ENCODE results near the gene PSMC4. TPM values are rescaled to one million over a fixed set of nuclear protein-coding genes. Genes with fewer than 3 reads are reported as not detected.

Gene PSMC4
- total RNA-seq, 1 experiment from 2014 or later: 111 TPM

DNA sequence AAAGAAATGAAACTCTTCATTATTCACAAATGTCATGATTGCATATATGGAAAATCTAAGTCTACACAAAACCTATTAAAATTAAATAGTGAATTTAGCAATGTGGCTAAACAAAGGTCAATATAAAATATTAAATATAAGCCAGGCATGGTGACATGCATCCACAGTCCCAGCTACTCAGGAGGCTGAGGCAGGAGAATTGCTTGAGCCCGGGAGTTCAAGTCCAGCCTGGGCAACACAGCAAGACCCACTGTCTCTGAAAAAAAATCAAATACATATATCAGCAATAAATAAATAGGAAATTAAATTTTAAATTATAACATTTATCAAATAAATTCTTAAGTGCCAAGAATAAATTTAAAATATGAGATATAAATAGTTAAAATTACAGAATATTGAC is 11.9 kb downstream of the PSMC4 start:
- Mint-ChIP-seq H3K27me3 (ENCODE audit: low read depth) (no peaks in the 10 kb centered on the region), H3K27ac (no peak overlapping the region), H3K4me3 (no peak overlapping the region), H3K4me1 (no peaks in the 10 kb centered on the region), H3K36me3 (ENCODE audit: insufficient read depth in 1 of 3, low read depth in 3 of 3) (peaks cover 52 to 71% (median 71%) of the 10 kb centered on the region in 3 experiments), H3K9me3 (peaks cover 31 to 37% of the 10 kb centered on the region in 2 experiments)
- Histone ChIP-seq H3K23ac (ENCODE audit: insufficient read length, low read depth, low read length) (no peak overlapping the region), H4K20me1 (ENCODE audit: control insufficient read depth, insufficient read depth, insufficient read length) (no peaks in the 10 kb centered on the region), H3K4ac (ENCODE audit: low read depth, low read length) (no peak overlapping the region), H3K79me1 (ENCODE audit: insufficient read depth, low read depth, low read length, poor library complexity, severe bottlenecking) (peaks cover 3% of the 10 kb centered on the region), H4K91ac (ENCODE audit: insufficient read length, low read depth, low read length) (no peak overlapping the region), H3K79me2 (ENCODE audit: insufficient read depth, low read length) (no peaks in the 10 kb centered on the region; the same call in 1 of the 2 replicates), H3K56ac (ENCODE audit: insufficient read length, low read depth, low read length) (no peak overlapping the region), H3K23me2 (ENCODE audit: insufficient read length, low read depth, low read length, poor library complexity, severe bottlenecking) (no peaks in the 10 kb centered on the region), H3K27ac (ENCODE audit: insufficient read length, low read depth, low read length) (no peak overlapping the region), H2BK20ac (ENCODE audit: low read depth, low read length, poor library complexity, severe bottlenecking) (no peak overlapping the region), H3K14ac (ENCODE audit: insufficient read depth, low read length) (no peak overlapping the region), H3T11ph (ENCODE audit: low read length) (no peak overlapping the region), H2AFZ (ENCODE audit: low read length) (no peak overlapping the region), H2BK15ac (ENCODE audit: low read depth, low read length) (no peak overlapping the region), H4K5ac (ENCODE audit: insufficient read length, low read depth, low read length) (no peak overlapping the region), H3K4me1 (ENCODE audit: insufficient read depth, low read length) (no peaks in the 10 kb centered on the region), H3K27me3 (ENCODE audit: insufficient read depth, low read length) (no peaks in the 10 kb centered on the region), H3K9me3 (ENCODE audit: control insufficient read depth, low read depth, low read length) (no peaks in the 10 kb centered on the region), H2AK5ac (ENCODE audit: insufficient read length, low read length) (no peak overlapping the region), H2BK12ac (ENCODE audit: insufficient read length, low read depth, low read length) (no peak overlapping the region), H3K18ac (ENCODE audit: insufficient read length, low read depth, low read length) (no peak overlapping the region), H3K9ac (ENCODE audit: extremely low read depth, insufficient read length, low read length) (no peak overlapping the region), H3K4me2 (ENCODE audit: insufficient read depth, insufficient read length, low read length) (no peak overlapping the region), H2BK120ac (ENCODE audit: low read depth, low read length, poor library complexity, severe bottlenecking) (no peak overlapping the region), H2BK5ac (ENCODE audit: insufficient read length, low read length) (no peak overlapping the region), H4K8ac (replicated peaks; ENCODE audit: insufficient read length, low read depth, low read length) (no peak overlapping the region)
- DNase-seq: no peak
- WGBS (ENCODE audit: extremely low coverage, insufficient read length, low lambda C conversion rate): no CpG with 5 or more reads among the region's 1 CpG
- TF ChIP-seq, protein P1, sequence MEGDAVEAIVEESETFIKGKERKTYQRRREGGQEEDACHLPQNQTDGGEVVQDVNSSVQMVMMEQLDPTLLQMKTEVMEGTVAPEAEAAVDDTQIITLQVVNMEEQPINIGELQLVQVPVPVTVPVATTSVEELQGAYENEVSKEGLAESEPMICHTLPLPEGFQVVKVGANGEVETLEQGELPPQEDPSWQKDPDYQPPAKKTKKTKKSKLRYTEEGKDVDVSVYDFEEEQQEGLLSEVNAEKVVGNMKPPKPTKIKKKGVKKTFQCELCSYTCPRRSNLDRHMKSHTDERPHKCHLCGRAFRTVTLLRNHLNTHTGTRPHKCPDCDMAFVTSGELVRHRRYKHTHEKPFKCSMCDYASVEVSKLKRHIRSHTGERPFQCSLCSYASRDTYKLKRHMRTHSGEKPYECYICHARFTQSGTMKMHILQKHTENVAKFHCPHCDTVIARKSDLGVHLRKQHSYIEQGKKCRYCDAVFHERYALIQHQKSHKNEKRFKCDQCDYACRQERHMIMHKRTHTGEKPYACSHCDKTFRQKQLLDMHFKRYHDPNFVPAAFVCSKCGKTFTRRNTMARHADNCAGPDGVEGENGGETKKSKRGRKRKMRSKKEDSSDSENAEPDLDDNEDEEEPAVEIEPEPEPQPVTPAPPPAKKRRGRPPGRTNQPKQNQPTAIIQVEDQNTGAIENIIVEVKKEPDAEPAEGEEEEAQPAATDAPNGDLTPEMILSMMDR (conservative IDR thresholded peaks at IDR 0.05): no peak
